Measurements from ENCODE around the gene GDA. TPM values are rescaled to one million over a fixed set of nuclear protein-coding genes. Genes with fewer than 3 reads are reported as not detected.

GDA gene
- total RNA-seq, result 3.1 TPM
- long read RNA-seq, full-length matches to known transcripts, result 1 of 1 reads
- long read RNA-seq, partial matches to known transcripts, result 0 of 1 reads
- long read RNA-seq, other reads (novel, unspliced or antisense), result 0 of 1 reads

GRCh38 chr9:72149231-72149975 is at the start of gene GDA:
TSS of gene GDA (plus strand) at chr9:72149440. CDS start at chr9:72149560, 120 bp downstream.
- peak; percentile 23 for ATAC-seq
- intact Hi-C loops (cut with DNase I), result no loop called here
- DNase-seq (ENCODE audit: missing footprints), result peak; percentile 71

GRCh38 chr9:72102520-72102919 is 46.7 kb upstream of the GDA start:
- no peak for ATAC-seq
- intact Hi-C loops (cut with DNase I), result no loop called here
- no peak for DNase-seq (ENCODE audit: missing footprints)

- DNase-seq (ENCODE audit: missing footprints), result no peak
- intact Hi-C loops (cut with DNase I), result no loop called here
- no peak for ATAC-seq
Observed at GRCh38 chr9:72113056-72113455, 36.2 kb upstream of the GDA start.

- intact Hi-C loops (cut with DNase I), result no loop called here
- ATAC-seq, result no peak
Observed at GRCh38 chr9:72119853-72120252, 29.4 kb upstream of the GDA start.

GRCh38 chr9:72124947-72125346 is 24.3 kb upstream of the GDA start:
- DNase-seq (ENCODE audit: missing footprints), result no peak
- no peak for ATAC-seq
- intact Hi-C loops (cut with DNase I), result no loop called here

More at GRCh38 chr9:72119853-72120252, 29.4 kb upstream of the GDA start:
- DNase-seq (ENCODE audit: missing footprints), result no peak

DNA sequence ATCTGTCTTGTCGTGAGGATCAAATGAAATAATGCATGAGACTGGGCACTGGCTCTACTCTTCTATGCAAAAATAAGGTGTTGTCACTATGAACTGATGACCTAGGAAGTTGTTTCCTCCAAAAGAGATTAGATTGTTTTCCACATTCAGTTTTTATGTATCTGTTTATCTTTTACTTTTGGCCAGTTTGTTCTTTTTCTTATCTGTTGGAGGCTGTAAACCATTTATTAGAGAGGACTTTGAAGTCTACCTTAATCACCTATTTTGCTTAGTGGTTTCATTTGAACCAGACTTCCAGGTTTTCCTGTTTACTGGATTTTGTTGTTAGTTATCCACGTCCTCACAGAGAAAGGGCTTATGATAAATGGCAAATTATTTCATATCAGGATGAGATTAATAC is 21.5 kb upstream of the GDA start:
- intact Hi-C loops (cut with DNase I), result no loop called here
- no peak for DNase-seq (ENCODE audit: missing footprints)
- no peak for ATAC-seq

- intact Hi-C loops (cut with DNase I), result no loop called here
- no peak for DNase-seq (ENCODE audit: missing footprints)
- no peak for ATAC-seq
Observed at GRCh38 chr9:72128526-72128925, 20.7 kb upstream of the GDA start.

DNA sequence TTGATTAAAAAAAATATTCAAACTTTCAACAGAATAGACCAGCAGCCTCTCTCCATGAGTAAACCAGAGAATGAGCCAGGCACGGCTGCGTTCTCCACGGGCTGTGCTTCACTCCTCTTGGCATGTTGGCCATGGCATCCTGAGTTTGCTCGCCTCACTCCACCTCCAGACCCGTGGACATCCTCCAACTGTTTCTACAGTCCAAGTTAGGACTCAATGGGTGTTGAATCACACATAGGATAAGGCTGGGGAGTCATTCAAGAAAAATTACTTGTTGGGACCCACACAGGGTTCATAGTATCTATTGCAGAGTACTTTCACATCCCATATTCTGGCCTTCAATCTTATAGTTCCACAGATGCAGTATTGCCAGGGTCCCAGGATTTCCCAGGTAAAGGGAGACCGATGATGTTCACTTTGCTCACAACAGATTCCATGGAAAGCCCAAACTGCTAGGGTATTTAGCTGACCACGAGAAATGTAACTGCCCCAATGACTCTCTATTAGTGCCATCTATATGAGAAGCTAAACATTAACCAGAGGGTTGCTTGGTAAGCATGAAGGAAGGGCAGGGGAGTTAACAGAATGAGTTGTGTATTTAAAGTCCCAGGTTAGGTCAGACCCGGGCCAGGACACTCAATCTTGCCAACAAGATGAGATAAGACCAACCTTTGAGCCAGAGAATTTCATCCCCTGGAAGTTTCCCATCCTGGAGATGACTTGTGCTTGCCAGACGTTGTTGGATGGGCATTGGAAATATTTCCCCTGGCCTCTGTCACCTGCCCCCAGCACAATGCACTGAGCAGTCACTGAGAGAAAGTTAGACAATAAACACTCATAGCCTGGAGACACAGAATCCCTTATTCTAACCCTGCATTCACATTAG is 19.7 kb upstream of the GDA start:
- intact Hi-C loops (cut with DNase I), result no loop called here
- DNase-seq (ENCODE audit: missing footprints) (no peak), ATAC-seq (peak; percentile 77)

- intact Hi-C loops (cut with DNase I), result no loop called here
- DNase-seq (ENCODE audit: missing footprints) (no peak), ATAC-seq (no peak)
Observed at GRCh38 chr9:72130321-72130720, 18.9 kb upstream of the GDA start.

GRCh38 chr9:72131206-72131605 is 18.0 kb upstream of the GDA start:
- intact Hi-C loops (cut with DNase I), result no loop called here
- ATAC-seq (no peak), DNase-seq (ENCODE audit: missing footprints) (no peak)

DNA sequence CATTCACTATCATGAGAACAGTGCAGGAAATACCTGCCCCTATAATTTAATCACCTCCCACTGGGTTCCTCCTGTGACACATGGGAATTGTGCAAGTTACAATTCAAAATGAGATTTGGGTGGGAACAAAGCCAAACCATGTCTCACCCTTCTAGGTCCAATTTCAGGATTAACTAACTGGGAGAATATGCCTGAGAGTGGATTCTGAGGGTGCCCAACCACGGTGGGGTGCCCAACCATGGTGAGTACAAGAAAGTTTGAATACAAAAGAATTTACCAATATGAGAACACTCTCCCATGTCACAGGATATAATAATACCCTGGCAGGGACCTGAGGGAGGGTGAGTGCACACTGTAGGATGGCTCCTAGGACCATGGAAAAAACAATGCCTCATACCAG is 17.2 kb upstream of the GDA start:
- no peak for ATAC-seq
- intact Hi-C loops (cut with DNase I), result no loop called here
- DNase-seq (ENCODE audit: missing footprints), result no peak

GRCh38 chr9:72133365-72134035 is 15.7 kb upstream of the GDA start:
- no peak for ATAC-seq
- DNase-seq (ENCODE audit: missing footprints), result no peak
- intact Hi-C loops (cut with DNase I), result no loop called here

GRCh38 chr9:72134801-72135200 is 14.4 kb upstream of the GDA start:
- ATAC-seq (no peak), DNase-seq (ENCODE audit: missing footprints) (no peak)

DNA sequence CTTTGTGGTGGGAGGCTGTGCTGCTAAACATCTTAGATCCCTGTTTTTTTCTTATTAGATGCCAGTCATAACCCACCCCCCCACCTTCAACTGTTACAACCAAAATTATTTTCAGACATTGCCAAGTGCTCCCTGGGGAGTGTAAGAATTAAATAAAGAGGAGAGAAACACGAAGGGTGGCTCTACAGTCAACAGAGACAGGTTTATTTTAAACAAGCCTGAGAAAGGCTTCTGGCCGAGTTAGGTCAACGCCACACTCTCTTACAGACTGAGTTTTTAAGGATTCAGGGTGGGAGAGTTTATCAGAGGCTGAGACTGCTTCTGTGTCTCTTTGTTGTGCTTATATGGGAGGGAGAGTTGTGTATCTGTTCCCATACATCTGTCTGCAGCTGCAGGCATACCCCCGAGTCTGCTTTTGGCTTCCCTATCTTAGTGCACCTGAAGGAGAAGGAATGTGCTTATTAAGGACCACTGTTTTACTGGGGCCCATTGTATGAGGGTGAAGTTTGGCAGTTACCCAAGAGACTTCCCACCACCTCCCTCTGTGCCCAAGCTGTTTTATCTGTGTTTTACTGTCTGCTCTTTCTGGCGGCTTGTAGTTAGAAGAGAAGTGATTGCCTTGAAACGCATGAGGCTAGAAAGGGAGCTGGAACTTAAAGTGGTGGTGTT is 11.4 kb upstream of the GDA start:
- intact Hi-C loops (cut with DNase I), result no loop called here
- ATAC-seq, result no peak
- DNase-seq (ENCODE audit: missing footprints), result no peak

More at GRCh38 chr9:72134801-72135200, 14.4 kb upstream of the GDA start:
- intact Hi-C loops (cut with DNase I), result no loop called here

GRCh38 chr9:72139226-72139625 is 10.0 kb upstream of the GDA start:
- intact Hi-C loops (cut with DNase I), result no loop called here
- ATAC-seq (no peak), DNase-seq (ENCODE audit: missing footprints) (no peak)

GRCh38 chr9:72140586-72140985 is 8.7 kb upstream of the GDA start:
- no peak for DNase-seq (ENCODE audit: missing footprints)
- no peak for ATAC-seq
- intact Hi-C loops (cut with DNase I), result no loop called here

DNA sequence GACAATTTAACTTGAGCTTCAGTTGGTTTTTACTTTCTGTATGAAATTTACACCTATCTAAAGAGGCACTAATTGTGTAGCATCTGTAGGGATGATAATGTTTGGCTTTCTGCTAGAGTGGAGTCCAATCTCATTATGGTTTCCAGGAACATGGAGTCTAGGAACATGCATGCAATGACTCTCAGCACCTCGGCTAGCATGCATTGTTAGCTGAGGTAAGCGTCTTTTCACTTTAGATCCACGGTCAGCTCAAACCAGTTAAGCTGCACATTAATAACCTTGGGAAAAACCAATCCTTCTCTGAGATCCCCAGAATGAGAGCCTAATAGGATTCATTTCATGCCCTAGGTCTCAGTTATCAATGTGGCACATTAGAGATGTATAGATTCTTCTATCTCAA is 7.8 kb upstream of the GDA start:
- ATAC-seq, result no peak
- no peak for DNase-seq (ENCODE audit: missing footprints)
- intact Hi-C loops (cut with DNase I), result no loop called here

DNA sequence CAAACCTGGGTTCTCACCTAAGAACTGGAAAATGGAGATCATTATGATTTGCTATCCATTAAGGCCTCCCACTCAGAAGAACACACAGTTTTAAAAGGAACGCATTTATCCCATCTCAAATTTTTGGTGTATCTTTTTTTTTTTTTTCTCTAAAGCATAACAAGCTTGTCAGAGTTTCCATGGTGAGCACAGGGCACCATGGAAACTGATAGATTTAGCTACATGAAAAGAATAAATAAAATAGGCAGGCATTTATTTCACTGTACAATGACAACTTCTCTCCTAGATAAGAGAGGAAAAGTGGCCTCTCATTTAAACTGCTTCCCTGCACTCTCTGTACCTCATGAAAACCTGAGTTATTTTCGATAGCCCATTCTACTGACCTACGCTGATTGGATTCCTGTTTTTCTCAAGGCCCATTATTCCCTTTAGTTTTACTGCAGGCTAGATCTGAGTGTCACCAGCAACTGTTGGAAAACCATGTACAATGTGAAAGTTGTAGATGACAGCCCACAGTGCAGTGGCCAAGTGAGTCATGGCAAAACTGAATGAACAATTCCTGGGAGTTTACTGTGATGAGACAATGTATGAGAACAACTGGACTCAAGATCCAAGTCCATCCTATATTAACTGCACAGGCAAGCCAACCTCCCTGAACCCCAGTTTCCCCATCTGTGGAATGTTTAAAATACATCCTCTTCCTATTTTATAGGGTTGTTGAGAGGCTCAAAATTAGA is 4.3 kb upstream of the GDA start:
- intact Hi-C loops (cut with DNase I), result no loop called here
- ATAC-seq (no peak), DNase-seq (ENCODE audit: missing footprints) (no peak)

Measured in Right ventricle myocardium inferior (tissue), 1 donor.